Thyroid gland (tissue), 4 donors: ENCODE results near the gene LDHAL6B. TPM values are rescaled to one million over a fixed set of nuclear protein-coding genes. Genes with fewer than 3 reads are reported as not detected.

Source experiments
- DNase-seq, 2 donors: peaks; one replicate each; pipeline ENCODE4 v3.0.0-alpha.2; 2019
- H3K27ac ChIP-seq, 3 donors: fragments of 200-600 bp; sonication (generic); 1 replicate in 2 of 3; 2 replicates in 1 of 3; pipeline ENCODE4 v1.5.1; 2016 to 2019; ENCODE audit warnings: mild to moderate bottlenecking in 1 of 3, moderate library complexity in 1 of 3
- H3K27me3 ChIP-seq: fragments of 200-600 bp; sonication (generic); one replicate; pipeline ENCODE4 v1.5.1; 2019
- H3K36me3 ChIP-seq, 2 donors: fragments of 200-600 bp; sonication (generic); one replicate each; pipeline ENCODE4 v1.5.1; 2016 to 2019
- H3K4me1 ChIP-seq, 2 donors: fragments of 200-600 bp; sonication (generic); one replicate each; pipeline ENCODE4 v1.5.1; 2017 to 2019
- H3K4me3 ChIP-seq, 3 donors: fragments of 200-600 bp; sonication (generic); replicated peaks in 1 of 3; 1 replicate in 2 of 3; 2 replicates in 1 of 3; pipeline ENCODE4 v1.5.1; 2016; ENCODE audit warnings: mild to moderate bottlenecking in 1 of 3
- H3K9me3 ChIP-seq: fragments of 200-600 bp; sonication (generic); one replicate; pipeline ENCODE4 v1.5.1; 2017
- CTCF ChIP-seq, 6 experiments: fragments of 200-600 bp in 3 of 6; fragments of 450-650 bp in 3 of 6; sonication (generic) in 3 of 6; IDR thresholded peaks; one replicate each; pipeline ENCODE4 v1.5.1; 2016 to 2019; ENCODE audit warnings: antibody characterized with exemption in 6 of 6, mild to moderate bottlenecking in 2 of 6, inconsistent platforms in 1 of 6, moderate library complexity in 1 of 6
- POLR2A ChIP-seq, 2 donors: fragments of 450-650 bp; IDR thresholded peaks; one replicate each; pipeline ENCODE4 v1.6.1; 2017; ENCODE audit warnings: antibody characterized with exemption in 2 of 2, mild to moderate bottlenecking in 2 of 2, moderate library complexity in 1 of 2
- WGBS, 2 donors: methylation state at CpG; one replicate each; pipeline ENCODE4 v1.1.5; 2017; 5-methylcytosine and 5-hydroxymethylcytosine counted together
- intact Hi-C: fragments of 100-400 bp; cut with DNase I; formaldehyde crosslinking; loops from one replicate; pipeline ENCODE4 v1.15.1; 2023
- total RNA-seq, 4 donors: library from RNA; depleted of rRNA; stranded (reverse); fragments of >200 nt; gene quantifications; one replicate each; pipeline ENCODE4 v1.2.3, GENCODE V29; 2016

Gene LDHAL6B
- total RNA-seq, 4 donors from 2014 or later: 0.27 TPM; not detected in 3

- no peak overlapping the region for H3K27ac ChIP-seq
- intact Hi-C loops: no loop called here
- no peak for DNase-seq
- peaks cover 16 to 45% of the 10 kb centered on the region in 2 donors for H3K4me1 ChIP-seq
- TF ChIP-seq CTCF (IDR thresholded peaks at IDR 0.05) (no peak), POLR2A (IDR thresholded peaks at IDR 0.05) (no peak)
- no peaks in the 10 kb centered on the region for H3K27me3 ChIP-seq
- 97 to 98% methylated on average over 5 of the region's 5 CpGs for WGBS, 2 donors
- no peaks in the 10 kb centered on the region for H3K9me3 ChIP-seq
- H3K4me3 ChIP-seq: no peak overlapping the region
- no peaks in the 10 kb centered on the region for H3K36me3 ChIP-seq
Measured at GRCh38 chr15:59173194-59173593, 33.4 kb upstream of the LDHAL6B start.

- no peak for TF ChIP-seq POLR2A (IDR thresholded peaks at IDR 0.05)
- no peak for TF ChIP-seq CTCF (IDR thresholded peaks at IDR 0.05)
- intact Hi-C loops: no loop called here
- Histone ChIP-seq H3K36me3 (no peaks in the 10 kb centered on the region), H3K9me3 (no peaks in the 10 kb centered on the region), H3K4me1 (peaks cover 16 to 34% of the 10 kb centered on the region in 2 donors), H3K4me3 (no peak overlapping the region), H3K27ac (peak overlapping the region in 2 of 3 donors; percentile 18 to 38), H3K27me3 (no peaks in the 10 kb centered on the region)
- 84 to 94% methylated on average over 12 of the region's 12 CpGs for WGBS, 2 donors
- DNase-seq: no peak
Measured at GRCh38 chr15:59174151-59174834, 32.4 kb upstream of the LDHAL6B start.

GRCh38 chr15:59174835-59175831 is 31.5 kb upstream of the LDHAL6B start:
- intact Hi-C loops: no loop called here
- WGBS, 2 donors: 38 to 39% methylated on average over 10 of the region's 10 CpGs
- peak; percentile 52 to 58 for DNase-seq
- Histone ChIP-seq H3K4me1 (peaks cover 8 to 25% of the 10 kb centered on the region in 2 donors), H3K36me3 (no peaks in the 10 kb centered on the region), H3K27me3 (no peaks in the 10 kb centered on the region), H3K9me3 (no peaks in the 10 kb centered on the region), H3K27ac (peak overlapping the region in 2 of 3 donors; percentile 18 to 38), H3K4me3 (no peak overlapping the region)
- peak in 4 of 6 experiments; percentile 50 to 66 (median 60) for TF ChIP-seq CTCF (IDR thresholded peaks at IDR 0.05)
- no peak for TF ChIP-seq POLR2A (IDR thresholded peaks at IDR 0.05)

DNA sequence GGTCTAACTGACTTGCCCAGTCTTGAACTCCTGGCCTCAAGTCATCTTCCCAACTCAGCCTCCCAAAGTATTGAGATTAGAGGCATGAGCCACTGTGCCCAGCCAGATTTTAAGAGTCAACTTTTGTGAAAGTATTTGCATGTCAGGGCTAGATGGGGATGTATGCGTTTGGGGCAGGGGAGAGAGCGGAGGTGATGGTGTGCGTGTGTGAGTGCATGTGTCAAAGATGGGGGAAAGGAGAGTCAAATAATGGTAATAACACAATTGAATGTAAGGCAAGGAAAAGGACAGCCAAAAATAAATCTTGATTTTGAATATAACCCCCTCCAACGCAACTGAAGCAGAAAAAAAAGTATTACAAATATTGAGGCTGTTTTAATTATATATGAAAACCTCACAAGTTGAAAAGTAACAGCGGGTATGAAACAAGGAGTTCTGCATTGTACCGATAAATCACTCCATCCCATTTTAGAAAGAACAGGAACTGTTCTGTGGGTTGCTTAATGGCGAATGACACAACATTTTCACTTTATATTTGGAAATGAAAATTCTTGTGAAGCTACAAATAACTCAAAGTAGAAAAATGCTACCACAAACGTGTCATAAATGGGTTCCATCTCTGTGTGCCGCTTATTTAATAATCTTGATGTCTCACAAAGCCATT is 29.9 kb upstream of the LDHAL6B start:
- 92 to 93% methylated on average over 9 of the region's 9 CpGs for WGBS, 2 donors
- DNase-seq: no peak
- H3K4me3 ChIP-seq: no peak overlapping the region
- no peak for TF ChIP-seq CTCF (IDR thresholded peaks at IDR 0.05)
- no peak for TF ChIP-seq POLR2A (IDR thresholded peaks at IDR 0.05)
- H3K27ac ChIP-seq: no peak overlapping the region
- peaks cover 0 to 14% of the 10 kb centered on the region in 2 donors for H3K4me1 ChIP-seq
- intact Hi-C loops: no loop called here
- H3K9me3 ChIP-seq: no peaks in the 10 kb centered on the region
- H3K36me3 ChIP-seq: no peaks in the 10 kb centered on the region
- no peaks in the 10 kb centered on the region for H3K27me3 ChIP-seq
